Measurements from ENCODE around the gene TNFSF13B.

- TF ChIP-seq POLR2A (IDR thresholded peaks at IDR 0.05): no peak
- TF ChIP-seq, protein P1, sequence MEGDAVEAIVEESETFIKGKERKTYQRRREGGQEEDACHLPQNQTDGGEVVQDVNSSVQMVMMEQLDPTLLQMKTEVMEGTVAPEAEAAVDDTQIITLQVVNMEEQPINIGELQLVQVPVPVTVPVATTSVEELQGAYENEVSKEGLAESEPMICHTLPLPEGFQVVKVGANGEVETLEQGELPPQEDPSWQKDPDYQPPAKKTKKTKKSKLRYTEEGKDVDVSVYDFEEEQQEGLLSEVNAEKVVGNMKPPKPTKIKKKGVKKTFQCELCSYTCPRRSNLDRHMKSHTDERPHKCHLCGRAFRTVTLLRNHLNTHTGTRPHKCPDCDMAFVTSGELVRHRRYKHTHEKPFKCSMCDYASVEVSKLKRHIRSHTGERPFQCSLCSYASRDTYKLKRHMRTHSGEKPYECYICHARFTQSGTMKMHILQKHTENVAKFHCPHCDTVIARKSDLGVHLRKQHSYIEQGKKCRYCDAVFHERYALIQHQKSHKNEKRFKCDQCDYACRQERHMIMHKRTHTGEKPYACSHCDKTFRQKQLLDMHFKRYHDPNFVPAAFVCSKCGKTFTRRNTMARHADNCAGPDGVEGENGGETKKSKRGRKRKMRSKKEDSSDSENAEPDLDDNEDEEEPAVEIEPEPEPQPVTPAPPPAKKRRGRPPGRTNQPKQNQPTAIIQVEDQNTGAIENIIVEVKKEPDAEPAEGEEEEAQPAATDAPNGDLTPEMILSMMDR (IDR thresholded peaks at IDR 0.05): no peak
Measured at GRCh38 chr13:108263621-108264355, 5.7 kb upstream of the TNFSF13B start.

Data from Peyer's patch (tissue), 4 donors.